Astrocyte of the spinal cord (primary cell): ENCODE measurements around the gene INPP5D.

Experiments used
- DNase-seq: peaks from one replicate; pipeline ENCODE4 v3.0.0; 2011; ENCODE audit warnings: low read depth, low spot score
- H3K4me3 ChIP-seq: 2 replicates; pipeline ENCODE4 v1.5.1; 2011; ENCODE audit warnings: low read depth, mild to moderate bottlenecking, low read length, moderate library complexity
- CTCF ChIP-seq: IDR thresholded peaks from 2 replicates; pipeline ENCODE4 v1.5.1; 2012; ENCODE audit warnings: low read depth, mild to moderate bottlenecking, low read length, inconsistent platforms
- in situ Hi-C: cut with HindIII; loops from 2 replicates; pipeline ENCODE4 v1.10.0; 2017; ENCODE audit warnings: low sequenced_read_pairs

INPP5D gene

GRCh38 chr2:233023007-233023760, 37.0 kb upstream of the INPP5D start:
- no peak for DNase-seq
- no peak overlapping the region for H3K4me3 ChIP-seq
- no peak for TF ChIP-seq CTCF
- in situ Hi-C loops, result no loop called here

GRCh38 chr2:233023761-233024410, 36.3 kb upstream of the INPP5D start:
- no peak for TF ChIP-seq CTCF
- no peak for DNase-seq
- no peak overlapping the region for H3K4me3 ChIP-seq
- in situ Hi-C loops, result no loop called here

- in situ Hi-C loops, result no loop called here
- no peak for DNase-seq
- TF ChIP-seq CTCF, result no peak
- no peak overlapping the region for H3K4me3 ChIP-seq
Measured at GRCh38 chr2:233025706-233026105, 34.4 kb upstream of the INPP5D start.

GRCh38 chr2:233026198-233026813, 33.8 kb upstream of the INPP5D start:
- DNase-seq, result peak; percentile 59
- TF ChIP-seq CTCF, result no peak
- no peak overlapping the region for H3K4me3 ChIP-seq
- in situ Hi-C loops, result no loop called here

- DNase-seq, result no peak
- no peak overlapping the region for H3K4me3 ChIP-seq
- no peak for TF ChIP-seq CTCF
- in situ Hi-C loops, result no loop called here
Measured at GRCh38 chr2:233029321-233029720, 30.8 kb upstream of the INPP5D start.

- in situ Hi-C loops, result no loop called here
- H3K4me3 ChIP-seq, result no peak overlapping the region
- no peak for TF ChIP-seq CTCF
- no peak for DNase-seq
Measured at GRCh38 chr2:233031556-233032500, 28.3 kb upstream of the INPP5D start.
